Activated CD8-positive, alpha-beta T cell treated with anti-CD3 and anti-CD28 coated beads, Interleukin-2, amount 10 ng/mL, durations not matched to agents 7 days and 5 days (primary cell): ENCODE results near the gene KCNJ5. TPM values are rescaled to one million over a fixed set of nuclear protein-coding genes. Genes with fewer than 3 reads are reported as not detected.
A peak's percentile ranks its signal among the peaks of the same experiment; 100 is the strongest.

Source experiments
- ATAC-seq: fragments of 150-1000 bp; cut with Tn5 transposase; one replicate; pipeline ENCODE4 v1.10.0; 2021; ENCODE audit warnings: moderate library complexity
- CTCF ChIA-PET: fragments of 350-600 bp; sonication (Branson Sonifier 250); formaldehyde crosslinking; loops from one replicate; lab custom pipeline; 2021; ENCODE audit warnings: antibody characterized with exemption; lab: Charles Lee
- POLR2A ChIA-PET: fragments of 350-600 bp; sonication (Branson Sonifier 250); formaldehyde crosslinking; loops from one replicate; lab custom pipeline; 2021; ENCODE audit warnings: antibody characterized with exemption; lab: Charles Lee
- DNase-seq: peaks from one replicate; pipeline ENCODE4 v3.0.0-alpha.2; 2020
- H3K27ac Mint-ChIP-seq: one replicate; pipeline ENCODE4 v1.8.0; 2021; ENCODE audit warnings: mild to moderate bottlenecking, mixed read lengths
- H3K27me3 Mint-ChIP-seq: one replicate; pipeline ENCODE4 v1.8.0; 2021; ENCODE audit warnings: low read depth, mixed read lengths
- H3K36me3 Mint-ChIP-seq: one replicate; pipeline ENCODE4 v1.8.0; 2021; ENCODE audit warnings: low read depth, mixed read lengths
- H3K4me1 Mint-ChIP-seq: one replicate; pipeline ENCODE4 v1.8.0; 2021; ENCODE audit warnings: low read depth, mixed read lengths
- H3K4me3 Mint-ChIP-seq: one replicate; pipeline ENCODE4 v1.8.0; 2021; ENCODE audit warnings: mild to moderate bottlenecking, mixed read lengths
- H3K9me3 Mint-ChIP-seq: one replicate; pipeline ENCODE4 v1.8.0; 2022; ENCODE audit warnings: mixed read lengths; ENCODE audit not compliant: insufficient read depth
- total RNA-seq, 2 experiments: library from RNA; stranded (reverse); gene quantifications; one replicate each; pipeline ENCODE4 v1.2.3, GENCODE V29; 2021

KCNJ5 gene
- total RNA-seq, 2 experiments from 2014 or later, result not detected

DNA sequence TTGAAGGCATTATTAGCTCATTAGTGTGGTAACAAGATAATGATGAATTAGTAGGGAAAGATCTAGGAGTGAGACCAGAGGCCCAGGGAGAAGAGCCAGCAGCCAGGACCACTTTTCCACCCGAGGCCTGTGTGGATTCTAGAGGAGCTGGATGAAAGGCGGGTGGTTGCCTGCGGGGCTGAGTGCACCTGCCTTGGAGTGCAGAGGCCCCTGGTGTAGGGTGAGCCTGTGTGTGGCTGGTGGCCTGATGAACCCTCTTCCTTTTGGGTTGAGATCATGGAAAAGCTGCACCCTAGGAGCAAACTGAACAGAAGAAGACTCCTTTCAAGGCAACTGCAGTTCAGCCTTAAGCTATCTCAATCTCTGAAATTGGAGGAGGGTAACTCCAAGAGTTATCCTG lies 57.4 kb downstream of the KCNJ5 start:
- Mint-ChIP-seq H3K36me3 (no peaks in the 10 kb centered on the region), H3K27ac (no peak overlapping the region), H3K4me3 (no peak overlapping the region), H3K4me1 (no peaks in the 10 kb centered on the region), H3K27me3 (peaks cover 27% of the 10 kb centered on the region), H3K9me3 (no peaks in the 10 kb centered on the region)
- ChIA-PET POLR2A (no interaction called here), CTCF (interaction anchor here (0.8 to 2.9 kb wide), 9 partner anchors 8 to 791 kb away, joined by 3 to 30 read pairs (median 4); no protein-coding TSS in a partner anchor)
- no peak for ATAC-seq
- no peak for DNase-seq

DNA sequence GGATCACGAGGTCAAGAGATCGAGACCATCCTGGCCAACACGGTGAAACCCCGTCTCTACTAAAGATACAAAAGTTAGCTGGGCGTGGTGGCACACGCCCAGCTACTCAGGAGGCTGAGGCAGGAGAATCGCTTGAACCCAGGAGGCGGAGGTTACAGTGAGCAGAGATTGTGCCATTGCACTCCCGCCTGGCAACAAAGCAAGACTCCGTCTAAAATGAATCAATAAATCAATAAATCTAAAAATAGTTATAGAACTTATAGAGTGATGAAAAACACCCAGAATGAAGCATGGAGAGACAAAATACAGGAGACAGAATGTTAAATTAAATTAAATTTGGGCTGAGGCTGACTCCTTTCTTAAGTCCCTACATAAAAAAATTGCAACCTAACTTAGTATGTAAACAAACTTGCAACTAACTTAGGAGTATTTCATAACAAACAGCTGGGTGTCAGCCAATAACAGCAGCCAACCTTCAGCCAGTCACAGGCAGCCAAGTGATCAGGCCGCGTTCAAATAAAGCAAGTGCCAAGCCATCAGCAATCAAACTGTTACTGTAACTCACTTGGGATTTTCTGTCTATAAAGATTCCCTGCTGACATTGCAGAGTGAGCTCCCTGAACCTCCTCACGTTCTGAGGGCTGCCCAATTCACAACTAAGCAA lies 58.8 kb downstream of the KCNJ5 start:
- ChIA-PET CTCF (interaction anchor here (1.0 to 2.9 kb wide), 3 partner anchors 9 to 65 kb away, joined by 3 to 30 read pairs (median 12); no protein-coding TSS in a partner anchor), POLR2A (no interaction called here)
- ATAC-seq, result no peak
- Mint-ChIP-seq H3K9me3 (no peaks in the 10 kb centered on the region), H3K4me3 (no peak overlapping the region), H3K4me1 (no peaks in the 10 kb centered on the region), H3K36me3 (no peaks in the 10 kb centered on the region), H3K27me3 (peaks cover 30% of the 10 kb centered on the region), H3K27ac (no peak overlapping the region)
- DNase-seq, result no peak

DNA sequence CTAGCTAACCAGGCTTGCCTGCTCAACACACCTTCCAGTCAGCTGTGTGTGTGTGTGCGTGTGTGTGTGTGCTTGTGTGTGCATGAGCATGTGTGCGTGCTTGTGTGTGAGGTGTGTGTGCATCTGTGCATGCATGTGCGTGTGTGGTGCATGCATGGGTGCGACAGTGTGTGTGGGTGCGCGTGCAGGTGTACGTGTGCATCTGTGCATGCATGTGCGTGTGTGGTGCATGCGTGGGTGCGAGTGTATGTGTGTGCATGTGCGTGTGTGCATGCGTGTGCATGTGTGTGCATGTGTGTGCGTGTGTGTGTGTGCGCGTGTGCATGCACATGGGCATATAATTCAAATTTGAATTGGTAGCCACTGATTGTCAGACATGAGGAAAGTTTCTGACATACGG lies 62.0 kb downstream of the KCNJ5 start:
- ChIA-PET CTCF (interaction anchor here (2.8 to 7.8 kb wide), 2 partner anchors 65 to 68 kb away, joined by 12 to 207 read pairs; partner anchors contain the start of gene KCNJ5), POLR2A (no interaction called here)
- Mint-ChIP-seq H3K9me3 (no peaks in the 10 kb centered on the region), H3K4me1 (no peaks in the 10 kb centered on the region), H3K4me3 (no peak overlapping the region), H3K27ac (no peak overlapping the region), H3K27me3 (peaks cover 30% of the 10 kb centered on the region), H3K36me3 (no peaks in the 10 kb centered on the region)
- ATAC-seq, result no peak
- DNase-seq, result no peak

DNA sequence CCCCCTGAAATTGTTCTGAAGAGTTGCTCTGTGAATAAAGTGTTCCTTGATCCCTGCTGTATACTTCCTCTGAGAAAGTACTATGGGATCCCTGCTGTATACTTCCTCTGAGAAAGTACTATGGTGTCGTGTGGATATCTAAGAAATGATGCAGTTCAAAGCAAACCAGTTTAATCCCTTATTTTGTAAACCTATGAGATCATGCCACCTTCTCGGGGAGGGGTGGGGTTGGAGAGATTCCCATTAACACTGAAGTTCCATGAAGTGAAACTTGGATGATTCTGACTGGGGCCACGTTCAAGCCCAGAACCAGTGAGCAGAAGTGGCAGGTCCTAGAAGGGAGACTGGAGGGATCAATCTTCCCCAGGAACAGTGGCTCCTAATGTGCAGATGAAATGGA lies 64.5 kb downstream of the KCNJ5 start:
- H3K9me3 Mint-ChIP-seq, result no peaks in the 10 kb centered on the region

DNA sequence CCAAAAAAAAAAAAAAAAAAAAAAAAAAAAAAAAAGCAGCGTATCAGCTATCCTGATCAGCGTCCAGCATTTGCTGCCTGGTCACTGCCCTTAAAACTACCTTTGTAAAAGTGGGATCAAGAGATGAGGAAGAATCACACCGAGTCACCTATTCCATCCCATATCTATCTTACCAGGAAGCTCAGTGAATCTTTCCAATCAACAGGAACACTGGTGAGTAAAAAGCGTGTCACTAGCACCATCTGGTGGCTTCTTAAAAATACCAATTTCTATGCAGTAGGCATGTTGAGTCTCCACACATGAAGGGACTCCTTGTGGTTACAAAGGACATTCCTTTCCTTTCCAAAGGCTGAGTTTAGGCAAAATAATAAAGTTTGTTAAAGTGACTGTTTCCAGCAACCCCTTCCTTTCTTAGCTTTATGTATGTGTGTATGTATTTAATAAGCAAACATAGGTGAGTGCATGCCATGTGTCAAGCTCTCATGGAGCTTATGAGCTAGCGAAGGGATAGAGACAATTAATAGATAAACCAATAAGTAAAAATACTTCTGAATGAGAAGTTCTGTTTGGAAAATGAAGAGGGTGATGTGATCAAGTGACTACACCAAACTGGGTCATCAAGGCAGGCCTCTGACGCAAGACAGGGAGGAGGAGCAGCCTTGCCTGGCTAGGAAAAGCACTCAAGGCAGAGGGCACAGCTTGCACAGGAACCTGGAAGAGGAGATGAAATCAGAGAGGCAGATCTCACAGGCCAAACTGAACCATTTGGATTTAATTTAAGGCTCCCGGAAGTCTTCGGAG lies 65.4 kb downstream of the KCNJ5 start:
- DNase-seq (peak; percentile 45), ATAC-seq (peak; percentile 44)
- ChIA-PET POLR2A (no interaction called here), CTCF (interaction anchor here (0.7 to 7.8 kb wide), 25 partner anchors 9 to 799 kb away, joined by 3 to 207 read pairs (median 4); partner anchors contain the start of gene KCNJ5)
- Mint-ChIP-seq H3K4me3 (no peak overlapping the region), H3K9me3 (no peaks in the 10 kb centered on the region), H3K27me3 (peaks cover 20% of the 10 kb centered on the region), H3K27ac (no peak overlapping the region), H3K4me1 (no peaks in the 10 kb centered on the region), H3K36me3 (no peaks in the 10 kb centered on the region)

More for the DNA sequence above, 64.5 kb downstream of the KCNJ5 start:
- DNase-seq (no peak), ATAC-seq (no peak)
- Mint-ChIP-seq H3K4me1 (no peaks in the 10 kb centered on the region), H3K36me3 (no peaks in the 10 kb centered on the region), H3K27me3 (peaks cover 22% of the 10 kb centered on the region), H3K27ac (no peak overlapping the region), H3K4me3 (no peak overlapping the region)
- ChIA-PET CTCF (interaction anchor here (0.7 to 7.8 kb wide), 14 partner anchors 8 to 798 kb away, joined by 3 to 207 read pairs (median 6); partner anchors contain the start of gene KCNJ5), POLR2A (no interaction called here)

DNA sequence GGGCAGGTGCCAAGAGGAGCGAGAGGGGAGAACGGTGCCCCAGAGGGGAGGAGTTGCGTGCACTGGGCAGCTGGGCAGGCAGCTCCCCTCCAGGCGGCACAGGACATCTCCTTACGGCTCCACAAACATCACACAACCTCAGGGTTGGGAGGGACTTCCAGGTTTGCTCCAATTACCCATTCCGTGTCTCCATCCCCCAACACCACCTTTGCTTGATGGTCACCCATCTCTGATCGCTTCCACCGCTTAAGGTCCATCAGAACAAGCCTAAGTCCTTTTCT lies 66.0 kb downstream of the KCNJ5 start:
- DNase-seq (no peak), ATAC-seq (no peak)
- Mint-ChIP-seq H3K4me3 (no peak overlapping the region), H3K4me1 (no peaks in the 10 kb centered on the region), H3K27me3 (peaks cover 20% of the 10 kb centered on the region), H3K36me3 (no peaks in the 10 kb centered on the region), H3K27ac (no peak overlapping the region), H3K9me3 (no peaks in the 10 kb centered on the region)
- ChIA-PET POLR2A (no interaction called here), CTCF (interaction anchor here (0.7 to 7.8 kb wide), 19 partner anchors 13 to 800 kb away, joined by 3 to 207 read pairs (median 5); partner anchors contain the start of gene KCNJ5)

DNA sequence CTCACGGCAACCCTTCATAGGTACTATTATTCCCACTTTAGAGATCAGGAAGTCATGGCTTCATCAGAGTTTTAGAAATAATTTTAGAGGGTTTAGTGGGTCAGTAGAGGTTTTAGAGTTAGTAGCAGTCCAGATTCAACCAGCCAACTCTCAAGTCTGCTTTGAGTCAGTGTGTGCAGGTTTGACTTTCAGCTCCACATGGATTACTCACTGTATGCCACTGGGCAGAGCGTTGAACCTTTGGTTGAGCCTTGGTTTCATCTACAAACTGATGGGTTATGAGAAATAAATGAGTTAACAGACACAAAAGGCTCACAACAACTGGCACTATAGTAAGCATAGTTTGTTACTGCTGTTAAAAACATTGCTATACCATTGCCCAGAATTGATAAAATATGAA lies 70.5 kb downstream of the KCNJ5 start:
- no peak for ATAC-seq

DNA sequence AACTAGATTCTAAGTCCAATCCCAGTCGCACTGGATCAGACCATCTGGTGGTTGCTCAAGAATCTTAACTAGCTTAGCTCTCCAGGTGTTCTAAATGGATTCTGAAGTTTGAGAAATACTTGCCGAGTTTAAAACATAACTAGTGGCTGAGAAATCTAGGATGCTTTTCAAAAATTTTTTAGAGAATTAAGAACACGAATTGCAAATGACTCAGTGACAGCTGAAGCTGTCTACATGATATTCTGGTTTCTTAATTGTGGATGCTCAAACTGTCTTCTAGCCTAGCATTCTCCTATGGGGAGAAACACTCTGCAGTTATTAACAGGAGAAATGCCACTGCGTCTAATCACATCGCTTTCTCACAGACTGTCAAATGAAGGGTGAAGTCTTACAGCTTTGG lies 71.7 kb downstream of the KCNJ5 start:
- ChIA-PET CTCF (interaction anchor here (1.2 to 2.5 kb wide), 3 partner anchors 8 to 78 kb away, joined by 3 to 18 read pairs (median 4); no protein-coding TSS in a partner anchor), POLR2A (no interaction called here)
- no peak overlapping the region for H3K4me3 Mint-ChIP-seq
- peaks cover 6% of the 10 kb centered on the region for H3K27me3 Mint-ChIP-seq
- DNase-seq (no peak), ATAC-seq (no peak)
- peaks cover 34% of the 10 kb centered on the region for H3K4me1 Mint-ChIP-seq
- H3K36me3 Mint-ChIP-seq, result peaks cover 2% of the 10 kb centered on the region
- H3K27ac Mint-ChIP-seq, result no peak overlapping the region
- peaks cover 7% of the 10 kb centered on the region for H3K9me3 Mint-ChIP-seq

More for the DNA sequence above, 70.5 kb downstream of the KCNJ5 start:
- DNase-seq, result no peak
- peaks cover 6% of the 10 kb centered on the region for H3K27me3 Mint-ChIP-seq
- H3K9me3 Mint-ChIP-seq, result peaks cover 7% of the 10 kb centered on the region
- ChIA-PET POLR2A (no interaction called here), CTCF (interaction anchor here (1.0 to 2.5 kb wide), 2 partner anchors 24 to 77 kb away, joined by 3 to 18 read pairs; no protein-coding TSS in a partner anchor)
- H3K4me1 Mint-ChIP-seq, result peaks cover 34% of the 10 kb centered on the region
- H3K27ac Mint-ChIP-seq, result no peak overlapping the region
- peaks cover 2% of the 10 kb centered on the region for H3K36me3 Mint-ChIP-seq
- H3K4me3 Mint-ChIP-seq, result no peak overlapping the region

DNA sequence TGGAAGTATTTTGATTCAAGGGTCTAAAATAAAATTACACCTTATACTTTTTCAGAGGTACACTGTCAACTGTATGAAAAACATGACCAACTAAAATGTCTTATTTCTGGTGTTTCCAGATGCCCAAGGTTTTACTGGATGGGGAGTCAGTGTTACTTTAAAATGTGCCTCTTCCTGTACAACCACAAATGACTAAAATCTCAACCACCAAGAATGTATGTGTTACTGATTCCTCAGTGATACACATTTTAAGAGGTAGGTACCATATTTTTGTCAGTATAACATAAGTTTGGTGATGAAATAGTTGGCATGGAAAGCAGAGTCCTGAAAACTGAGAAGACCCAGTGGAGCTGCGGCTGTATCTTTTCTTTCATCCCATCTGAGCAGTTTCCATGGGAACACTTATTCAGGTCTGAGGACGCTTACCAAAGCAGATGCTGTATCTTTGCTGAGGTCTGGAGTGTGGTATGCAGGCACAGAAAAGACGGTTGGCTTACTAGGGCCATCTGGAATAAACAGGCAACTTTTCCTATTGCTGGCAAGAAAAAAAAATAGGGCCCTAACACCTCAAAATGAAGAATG lies 72.7 kb downstream of the KCNJ5 start:
- Mint-ChIP-seq H3K36me3 (peaks cover 2% of the 10 kb centered on the region), H3K9me3 (peaks cover 7% of the 10 kb centered on the region), H3K27me3 (peaks cover 6% of the 10 kb centered on the region), H3K27ac (peak overlapping the region; percentile 65), H3K4me1 (peaks cover 34% of the 10 kb centered on the region), H3K4me3 (no peak overlapping the region)
- DNase-seq (peak; percentile 18), ATAC-seq (peak; percentile 43)
- POLR2A ChIA-PET, result no interaction called here
- CTCF ChIA-PET, result interaction anchor here (1.6 to 2.5 kb wide), 3 partner anchors 9 to 79 kb away, joined by 4 to 18 read pairs (median 4); no protein-coding TSS in a partner anchor

DNA sequence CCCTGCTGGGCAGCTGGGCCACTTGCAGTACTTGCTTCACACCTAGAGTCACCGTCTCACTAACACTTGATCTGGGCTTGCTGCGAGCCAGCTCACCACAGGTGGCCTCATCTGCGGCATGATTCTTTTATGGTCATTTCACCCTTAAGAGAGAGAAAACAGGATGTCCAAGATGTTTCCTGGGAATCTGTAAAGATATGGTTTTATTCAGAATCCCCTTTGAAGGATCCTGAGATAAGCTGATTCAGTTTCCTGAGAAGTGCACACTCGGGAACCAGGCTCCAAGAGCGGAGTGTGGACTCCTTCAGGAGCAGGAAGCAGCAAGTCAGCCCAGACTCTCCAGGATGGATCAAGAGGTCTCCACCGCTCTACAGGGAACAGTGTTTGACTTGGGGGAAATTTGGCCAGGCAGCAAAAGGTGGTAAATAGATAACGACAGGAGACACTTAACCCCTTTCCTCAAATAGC lies 73.3 kb downstream of the KCNJ5 start:
- POLR2A ChIA-PET, result no interaction called here
- CTCF ChIA-PET, result interaction anchor here (2.0 kb wide), 1 partner anchor 79 kb away, joined by 4 read pairs; no protein-coding TSS in a partner anchor
- peaks cover 5% of the 10 kb centered on the region for H3K27me3 Mint-ChIP-seq
- ATAC-seq (no peak), DNase-seq (peak; percentile 20)
- peak overlapping the region; percentile 65 for H3K27ac Mint-ChIP-seq
- H3K36me3 Mint-ChIP-seq, result peaks cover 2% of the 10 kb centered on the region
- H3K4me1 Mint-ChIP-seq, result peaks cover 34% of the 10 kb centered on the region
- H3K9me3 Mint-ChIP-seq, result peaks cover 7% of the 10 kb centered on the region
- no peak overlapping the region for H3K4me3 Mint-ChIP-seq

DNA sequence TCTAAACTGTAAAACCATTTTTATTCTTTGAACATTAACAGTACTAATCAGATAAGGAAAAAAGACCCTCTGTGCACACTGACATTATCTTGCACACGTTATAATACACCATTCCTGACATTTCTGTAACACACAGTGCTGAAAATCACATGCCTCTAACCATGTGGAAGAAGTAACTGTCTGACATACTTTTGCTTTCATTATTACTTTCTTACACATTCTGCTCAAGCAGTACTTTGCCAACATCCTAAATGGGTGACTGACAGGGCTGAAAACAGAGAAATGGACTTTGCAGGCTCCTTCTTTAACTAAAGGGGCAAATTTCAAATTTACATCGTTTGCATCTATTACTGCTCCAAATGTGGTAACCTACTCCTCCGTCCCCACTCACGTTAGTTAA lies 74.3 kb downstream of the KCNJ5 start:
- Mint-ChIP-seq H3K27me3 (peaks cover 3% of the 10 kb centered on the region), H3K9me3 (peaks cover 7% of the 10 kb centered on the region), H3K36me3 (peaks cover 7% of the 10 kb centered on the region), H3K27ac (peak overlapping the region; percentile 43), H3K4me3 (peak overlapping the region; percentile 24), H3K4me1 (peaks cover 42% of the 10 kb centered on the region)
- ATAC-seq (peak; percentile 85), DNase-seq (no peak)
- POLR2A ChIA-PET, result no interaction called here
- CTCF ChIA-PET, result interaction anchor here (1.1 to 2.0 kb wide), 2 partner anchors 9 to 80 kb away, joined by 3 to 4 read pairs; no protein-coding TSS in a partner anchor
